ENCODE measurements around the gene ATXN3L.
A peak's percentile ranks its signal among the peaks of the same experiment; 100 is the strongest.
"Not testable (repeated sequence)": the region's sequence is repeated elsewhere in the genome, so short reads cannot be mapped to it uniquely, and the experiment has no call there.

The ATXN3L gene

DNA sequence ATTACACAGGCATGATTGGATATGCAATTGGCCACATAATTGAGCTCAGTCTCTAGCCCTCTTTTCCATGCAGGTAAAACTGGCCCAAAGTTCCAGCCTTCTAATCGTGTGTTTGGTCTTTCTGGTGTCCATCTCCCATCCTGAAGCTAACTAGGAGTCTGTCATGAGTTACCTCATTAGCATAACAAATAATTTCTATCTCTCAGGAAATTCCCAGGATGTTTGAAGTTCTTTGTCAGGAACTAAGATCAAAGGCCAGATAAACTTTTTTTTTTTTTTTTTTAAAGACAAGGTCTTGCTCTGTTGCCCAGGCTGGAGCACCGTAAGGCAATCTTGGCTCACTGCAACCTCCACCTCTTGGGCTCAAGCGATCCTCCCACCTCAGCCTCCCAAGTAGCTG is 15.8 kb downstream of the ATXN3L start:
- no peak for DNase-seq

GRCh38 chrX:13303248-13303647 is 16.6 kb downstream of the ATXN3L start:
- not testable (repeated sequence) for DNase-seq

GRCh38 chrX:13298836-13299235 is 21.0 kb downstream of the ATXN3L start:
- no peak for DNase-seq

- DNase-seq = no peak
These were observed 24.0 kb downstream of the ATXN3L start for GRCh38 chrX:13295841-13296240.

- no peak for DNase-seq
These were observed 26.2 kb downstream of the ATXN3L start for GRCh38 chrX:13293700-13294099.

DNA sequence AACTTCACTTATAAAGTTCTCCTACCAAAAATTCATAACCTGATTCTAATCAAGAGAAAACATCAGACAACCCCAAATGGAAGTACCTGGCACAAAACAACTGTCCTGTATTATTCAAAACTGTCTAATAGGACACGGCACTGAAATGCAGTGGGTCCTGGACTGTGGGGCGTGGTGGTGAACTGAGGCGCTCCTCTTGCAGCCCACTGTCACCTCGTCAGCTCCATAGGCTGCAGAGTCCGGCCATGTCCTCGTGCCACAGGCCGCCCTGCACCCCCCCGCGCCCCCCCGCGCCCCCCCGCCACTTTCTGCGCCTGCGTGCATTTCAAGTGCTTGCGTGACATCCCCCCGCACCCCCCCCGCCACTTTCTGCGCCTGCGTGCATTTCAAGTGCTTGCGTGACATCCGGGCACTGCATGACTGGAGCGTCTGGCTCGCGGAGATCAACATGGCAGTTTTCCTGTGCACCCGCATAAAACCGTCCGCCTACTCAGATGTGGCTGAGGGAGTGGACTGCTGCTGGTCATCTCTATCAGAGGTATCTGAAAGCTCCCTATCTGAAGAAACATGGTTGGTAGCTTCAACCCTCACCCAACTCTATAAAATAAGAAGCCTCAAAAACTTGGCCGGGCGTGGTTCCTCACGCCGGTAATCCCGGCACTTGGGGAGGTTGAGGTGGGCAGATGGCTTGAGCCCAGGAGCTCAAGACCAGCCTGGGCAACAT is 28.8 kb downstream of the ATXN3L start:
- no peak for DNase-seq

DNA sequence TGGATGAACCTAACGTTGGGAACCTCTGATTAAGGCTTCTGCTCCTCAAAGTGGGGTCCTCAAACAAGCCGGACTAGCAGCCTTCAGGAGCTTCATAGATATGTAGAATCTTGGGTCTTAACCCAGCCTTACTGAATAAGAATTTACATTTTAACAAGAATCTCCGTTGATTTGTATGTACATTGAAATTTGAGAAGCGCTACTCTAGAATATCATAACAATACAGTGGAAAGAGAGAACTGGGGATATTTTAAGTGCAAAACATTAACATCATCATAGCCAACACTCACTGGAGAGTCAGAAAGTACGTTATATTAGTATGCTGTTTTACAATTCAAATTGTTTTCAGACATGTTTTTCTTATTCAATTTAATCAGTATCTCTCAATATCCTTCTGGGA is 31.2 kb downstream of the ATXN3L start:
- DNase-seq = no peak

- peak; percentile 47 for DNase-seq
These were observed 32.0 kb downstream of the ATXN3L start for GRCh38 chrX:13287816-13288215.

DNA sequence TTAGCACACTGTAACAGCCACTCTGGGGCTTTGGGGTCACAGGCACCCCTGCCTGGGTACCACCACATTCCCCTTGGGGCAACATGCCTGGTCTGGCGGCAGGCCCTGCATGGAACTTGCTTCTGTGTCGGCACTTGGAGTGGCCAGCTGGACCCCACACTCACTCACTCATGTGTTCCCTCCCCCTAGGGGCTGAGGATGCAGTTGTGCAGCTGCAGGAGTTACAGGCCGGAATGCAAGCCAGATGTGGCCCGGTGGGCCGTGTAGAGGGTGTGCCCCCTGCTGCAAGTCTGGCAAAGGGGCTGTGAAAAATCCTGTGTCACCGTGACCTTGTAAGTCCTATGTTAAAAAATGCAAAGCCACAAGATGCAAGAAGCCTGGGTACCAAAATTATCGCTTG is 34.2 kb downstream of the ATXN3L start:
- DNase-seq = no peak

GRCh38 chrX:13285229-13285628 is 34.6 kb downstream of the ATXN3L start:
- DNase-seq = no peak

DNA sequence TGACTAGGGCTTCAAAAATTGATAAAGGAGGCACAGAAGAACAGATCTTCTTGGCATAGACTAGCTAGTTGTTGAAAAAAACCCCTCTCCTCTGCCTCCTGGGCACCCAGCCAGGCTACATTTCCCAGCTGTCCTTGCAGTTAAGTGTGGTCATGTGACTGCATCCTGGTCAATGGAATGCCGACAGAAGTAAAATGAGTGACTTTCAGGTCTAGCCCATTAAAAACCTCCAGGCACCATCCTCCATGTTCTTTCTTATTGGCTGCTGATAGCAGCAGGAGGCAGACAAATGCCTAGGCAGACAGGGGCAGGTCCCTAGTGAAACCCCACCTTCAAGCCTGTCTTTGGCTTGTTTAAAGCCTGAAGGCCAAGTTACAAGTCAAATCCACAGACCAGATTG is 35.3 kb downstream of the ATXN3L start:
- DNase-seq = no peak

GRCh38 chrX:13283950-13284546 is 35.8 kb downstream of the ATXN3L start:
- no peak for DNase-seq

GRCh38 chrX:13283512-13283911 is 36.3 kb downstream of the ATXN3L start:
- DNase-seq = peak; percentile 86

GRCh38 chrX:13281289-13281688 is 38.6 kb downstream of the ATXN3L start:
- no peak for DNase-seq

DNA sequence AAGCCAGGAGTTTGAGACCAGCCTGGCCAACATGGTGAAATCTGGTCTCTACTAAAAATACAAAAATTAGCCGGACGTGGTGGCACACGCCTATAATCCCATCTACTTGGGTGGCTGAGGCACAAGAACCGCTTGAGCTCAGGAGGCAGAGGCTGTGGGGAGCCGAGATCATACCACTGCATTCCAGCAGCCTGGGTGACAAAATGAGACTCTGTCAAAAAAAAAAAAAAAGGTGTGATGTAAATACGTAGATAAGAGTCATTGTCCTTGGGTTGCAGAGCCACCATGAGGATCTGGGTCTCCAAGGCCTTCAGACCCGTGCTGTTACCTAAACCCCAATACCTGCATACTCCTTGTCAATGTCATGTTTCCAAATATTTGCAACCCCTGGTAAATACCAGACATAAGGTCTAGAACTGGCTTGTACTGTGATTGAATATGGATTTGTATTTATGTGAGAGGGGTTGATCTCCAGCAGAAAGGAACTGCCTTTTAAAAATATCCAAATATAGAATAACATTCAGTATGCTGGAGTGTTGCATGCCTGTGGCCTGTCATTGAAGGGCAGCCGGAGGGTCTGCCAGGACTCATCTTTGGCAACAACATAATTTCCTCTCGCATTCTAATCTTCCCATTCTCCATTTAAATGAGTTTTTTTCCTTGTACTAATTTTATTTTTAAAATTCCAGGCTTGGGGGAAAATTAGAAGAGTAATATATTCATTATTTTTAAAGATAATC is 40.4 kb downstream of the ATXN3L start:
- no peak for DNase-seq

DNA sequence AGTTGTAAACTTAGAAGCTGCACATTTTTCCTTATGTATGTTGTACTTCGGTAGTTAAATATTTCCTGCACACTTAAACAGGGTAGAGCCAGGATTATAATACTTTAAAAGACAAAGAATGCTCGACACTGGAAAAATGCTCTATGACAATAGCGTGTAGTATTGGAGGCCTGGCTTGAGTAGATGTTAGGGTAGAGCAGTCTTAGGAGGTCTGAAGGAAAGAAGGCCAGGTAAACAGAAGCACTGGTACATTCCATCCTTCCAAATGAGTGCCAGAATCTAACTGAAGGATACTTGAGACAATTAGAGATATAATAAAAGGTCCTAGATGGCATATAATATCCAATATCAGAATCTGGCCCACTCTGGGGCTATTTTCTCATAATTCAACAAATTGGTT is 42.3 kb downstream of the ATXN3L start:
- DNase-seq = no peak

GRCh38 chrX:13276991-13277390 is 42.9 kb downstream of the ATXN3L start:
- DNase-seq = no peak

GRCh38 chrX:13275031-13275430 is 44.8 kb downstream of the ATXN3L start:
- no peak for DNase-seq

DNA sequence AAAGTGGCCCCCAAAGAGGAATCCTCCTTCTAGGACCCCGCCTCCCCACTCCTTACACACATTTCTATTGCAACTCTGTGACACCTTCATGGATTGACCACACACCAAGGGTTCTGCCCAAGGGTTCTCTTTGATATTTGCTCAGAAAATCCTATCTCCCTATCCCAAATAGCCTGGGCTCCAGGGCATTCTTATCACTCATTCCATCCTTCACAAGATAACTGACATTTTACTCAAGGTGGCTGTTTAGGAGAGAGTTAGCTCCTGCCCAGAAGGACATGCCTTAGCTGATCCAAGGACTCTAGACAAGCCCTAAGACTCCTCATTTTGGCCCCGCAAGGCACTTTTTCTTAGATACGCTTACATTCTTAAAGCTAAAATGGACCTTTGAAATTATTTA is 47.4 kb downstream of the ATXN3L start:
- DNase-seq = no peak

- no peak for DNase-seq
These were observed 48.3 kb downstream of the ATXN3L start for GRCh38 chrX:13271511-13271910.

GRCh38 chrX:13270360-13270759 is 49.5 kb downstream of the ATXN3L start:
- no peak for DNase-seq

- no peak for DNase-seq
These were observed 51.0 kb downstream of the ATXN3L start for GRCh38 chrX:13268874-13269273.

Data from hematopoietic multipotent progenitor cell treated with erythropoietin and hydrocortisone succinate and interleukin-3 and kit ligand, for 4 days (in vitro differentiated cells).